ENCODE data around the gene MARK4.

- TF ChIP-seq, protein P1, sequence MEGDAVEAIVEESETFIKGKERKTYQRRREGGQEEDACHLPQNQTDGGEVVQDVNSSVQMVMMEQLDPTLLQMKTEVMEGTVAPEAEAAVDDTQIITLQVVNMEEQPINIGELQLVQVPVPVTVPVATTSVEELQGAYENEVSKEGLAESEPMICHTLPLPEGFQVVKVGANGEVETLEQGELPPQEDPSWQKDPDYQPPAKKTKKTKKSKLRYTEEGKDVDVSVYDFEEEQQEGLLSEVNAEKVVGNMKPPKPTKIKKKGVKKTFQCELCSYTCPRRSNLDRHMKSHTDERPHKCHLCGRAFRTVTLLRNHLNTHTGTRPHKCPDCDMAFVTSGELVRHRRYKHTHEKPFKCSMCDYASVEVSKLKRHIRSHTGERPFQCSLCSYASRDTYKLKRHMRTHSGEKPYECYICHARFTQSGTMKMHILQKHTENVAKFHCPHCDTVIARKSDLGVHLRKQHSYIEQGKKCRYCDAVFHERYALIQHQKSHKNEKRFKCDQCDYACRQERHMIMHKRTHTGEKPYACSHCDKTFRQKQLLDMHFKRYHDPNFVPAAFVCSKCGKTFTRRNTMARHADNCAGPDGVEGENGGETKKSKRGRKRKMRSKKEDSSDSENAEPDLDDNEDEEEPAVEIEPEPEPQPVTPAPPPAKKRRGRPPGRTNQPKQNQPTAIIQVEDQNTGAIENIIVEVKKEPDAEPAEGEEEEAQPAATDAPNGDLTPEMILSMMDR (IDR thresholded peaks at IDR 0.05), result no peak
- no peak for TF ChIP-seq EP300 (IDR thresholded peaks at IDR 0.05)
Observed at GRCh38 chr19:45235485-45235884, 15.6 kb upstream of the MARK4 start.

All from gastroesophageal sphincter (tissue), 3 donors.